ENCODE measurements around the gene ETV3. TPM values are rescaled to one million over a fixed set of nuclear protein-coding genes. Genes with fewer than 3 reads are reported as not detected.

The ETV3 gene
- total and polyA plus RNA-seq, 10 of the 15 experiments (the other 5 are each of a cell fraction or from before 2014, with no cell fraction given), result 1.7 to 13.8 (median 7.2) TPM

- TF ChIP-seq, protein P1, sequence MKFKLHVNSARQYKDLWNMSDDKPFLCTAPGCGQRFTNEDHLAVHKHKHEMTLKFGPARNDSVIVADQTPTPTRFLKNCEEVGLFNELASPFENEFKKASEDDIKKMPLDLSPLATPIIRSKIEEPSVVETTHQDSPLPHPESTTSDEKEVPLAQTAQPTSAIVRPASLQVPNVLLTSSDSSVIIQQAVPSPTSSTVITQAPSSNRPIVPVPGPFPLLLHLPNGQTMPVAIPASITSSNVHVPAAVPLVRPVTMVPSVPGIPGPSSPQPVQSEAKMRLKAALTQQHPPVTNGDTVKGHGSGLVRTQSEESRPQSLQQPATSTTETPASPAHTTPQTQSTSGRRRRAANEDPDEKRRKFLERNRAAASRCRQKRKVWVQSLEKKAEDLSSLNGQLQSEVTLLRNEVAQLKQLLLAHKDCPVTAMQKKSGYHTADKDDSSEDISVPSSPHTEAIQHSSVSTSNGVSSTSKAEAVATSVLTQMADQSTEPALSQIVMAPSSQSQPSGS (IDR thresholded peaks at IDR 0.05; ENCODE audit: low read length), result no peak
- TF ChIP-seq SMARCA5 (IDR thresholded peaks at IDR 0.05), result peak; percentile 39; the same call in 1 of the 2 replicates
- peak; percentile 72 for TF ChIP-seq NR2F1 (conservative IDR thresholded peaks at IDR 0.05)
- TF ChIP-seq TAF1 (IDR thresholded peaks at IDR 0.05; ENCODE audit: borderline replicate concordance, low read depth, low read length), result no peak
- TF ChIP-seq PAX5 (IDR thresholded peaks at IDR 0.05; ENCODE audit: borderline replicate concordance, low read depth, low read length), result no peak
- TF ChIP-seq CTCF (IDR thresholded peaks at IDR 0.05 in 2 of 3, conservative IDR thresholded peaks at IDR 0.05 in 1 of 3; ENCODE audit: control insufficient read depth in 2 of 3, extremely low read depth in 1 of 3, insufficient read depth in 1 of 3, low read depth in 3 of 3, low read length in 3 of 3), result peak; percentile 80 to 95 (median 92)
- TF ChIP-seq, protein P2, sequence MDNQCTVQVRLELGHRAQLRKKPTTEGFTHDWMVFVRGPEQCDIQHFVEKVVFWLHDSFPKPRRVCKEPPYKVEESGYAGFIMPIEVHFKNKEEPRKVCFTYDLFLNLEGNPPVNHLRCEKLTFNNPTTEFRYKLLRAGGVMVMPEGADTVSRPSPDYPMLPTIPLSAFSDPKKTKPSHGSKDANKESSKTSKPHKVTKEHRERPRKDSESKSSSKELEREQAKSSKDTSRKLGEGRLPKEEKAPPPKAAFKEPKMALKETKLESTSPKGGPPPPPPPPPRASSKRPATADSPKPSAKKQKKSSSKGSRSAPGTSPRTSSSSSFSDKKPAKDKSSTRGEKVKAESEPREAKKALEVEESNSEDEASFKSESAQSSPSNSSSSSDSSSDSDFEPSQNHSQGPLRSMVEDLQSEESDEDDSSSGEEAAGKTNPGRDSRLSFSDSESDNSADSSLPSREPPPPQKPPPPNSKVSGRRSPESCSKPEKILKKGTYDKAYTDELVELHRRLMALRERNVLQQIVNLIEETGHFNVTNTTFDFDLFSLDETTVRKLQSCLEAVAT (IDR thresholded peaks at IDR 0.05), result no peak
- 0 out of 3 replicates have a peak, but pooled peaks have one; percentile 7 for TF ChIP-seq POU2F2 (IDR thresholded peaks at IDR 0.05; ENCODE audit: borderline replicate concordance, low read depth, low read length)
- peak; percentile 69; the same call in 1 of the 2 replicates for TF ChIP-seq RUNX3 (IDR thresholded peaks at IDR 0.05; ENCODE audit: low read length)
Measured at GRCh38 chr1:157156058-157156541, 17.9 kb upstream of the ETV3 start (continued).

Data from GM12878 (cell line).